DOHH2 (cell line): ENCODE measurements around the gene LOXHD1.

Experiments used
- H3F3A ChIP-seq: fragments of 200-600 bp; sonication (generic), shearing (Covaris generic); 2 replicates; pipeline ENCODE4 v1.6.0; 2016; ENCODE audit warnings: antibody characterized with exemption, mild to moderate bottlenecking; ENCODE audit not compliant: control insufficient read depth, insufficient read depth
- H3K27ac ChIP-seq: fragments of 200-600 bp; sonication (generic); 2 replicates; pipeline ENCODE4 v1.5.1; 2014; ENCODE audit warnings: low read depth, mild to moderate bottlenecking, low read length, moderate library complexity
- H3K27me3 ChIP-seq: fragments of 200-600 bp; sonication (generic); 2 replicates; pipeline ENCODE4 v1.6.1; 2014; ENCODE audit warnings: mild to moderate bottlenecking, low read length, mixed read lengths; ENCODE audit not compliant: control insufficient read depth
- H3K36me3 ChIP-seq: fragments of 200-600 bp; sonication (generic); 2 replicates; pipeline ENCODE4 v1.6.1; 2014; ENCODE audit warnings: mild to moderate bottlenecking, low read length, moderate library complexity, mixed read lengths; ENCODE audit not compliant: control insufficient read depth
- H3K4me1 ChIP-seq: fragments of 200-600 bp; sonication (generic); 2 replicates; pipeline ENCODE4 v1.6.1; 2014; ENCODE audit warnings: mild to moderate bottlenecking, low read length, mixed read lengths; ENCODE audit not compliant: control insufficient read depth
- H3K4me2 ChIP-seq: fragments of 200-600 bp; sonication (generic); 2 replicates; pipeline ENCODE4 v1.6.0; 2014; ENCODE audit warnings: mild to moderate bottlenecking, low read length, moderate library complexity
- H3K4me3 ChIP-seq: fragments of 200-600 bp; sonication (generic); 2 replicates; pipeline ENCODE4 v1.5.1; 2014; ENCODE audit warnings: mild to moderate bottlenecking, low read length, mixed read lengths
- H3K79me2 ChIP-seq: fragments of 200-600 bp; sonication (generic); 2 replicates; pipeline ENCODE4 v1.6.1; 2014; ENCODE audit warnings: mild to moderate bottlenecking, low read length, mixed read lengths; ENCODE audit not compliant: control insufficient read depth
- H3K9me2 ChIP-seq: fragments of 200-600 bp; sonication (generic); replicated peaks from 2 replicates; pipeline ENCODE4 v1.6.1; 2014; ENCODE audit warnings: mild to moderate bottlenecking, low read length, mixed read lengths; ENCODE audit not compliant: control insufficient read depth
- H3K9me3 ChIP-seq: fragments of 200-600 bp; sonication (generic); 2 replicates; pipeline ENCODE4 v1.6.1; 2014; ENCODE audit warnings: antibody characterized with exemption, low read length, mixed read lengths; ENCODE audit not compliant: control insufficient read depth, insufficient read depth
- H4K20me1 ChIP-seq: fragments of 200-600 bp; sonication (generic); 2 replicates; pipeline ENCODE4 v1.6.0; 2014; ENCODE audit warnings: low read depth, mild to moderate bottlenecking, antibody characterized with exemption, low read length, moderate library complexity; ENCODE audit not compliant: control insufficient read depth, insufficient read depth
- CTCF ChIP-seq: fragments of 200-600 bp; sonication (generic); IDR thresholded peaks from one replicate; pipeline ENCODE4 v1.5.1; 2014; ENCODE audit warnings: antibody characterized with exemption, mild to moderate bottlenecking, low read depth, low read length; ENCODE audit not compliant: poor library complexity, severe bottlenecking
- EZH2phosphoT487 ChIP-seq: fragments of 200-600 bp; sonication (generic); IDR thresholded peaks from 2 replicates; pipeline ENCODE4 v1.6.1; 2017; ENCODE audit warnings: borderline replicate concordance, mild to moderate bottlenecking, antibody characterized with exemption, low read length, moderate library complexity, mixed read lengths

LOXHD1 gene, protein sequence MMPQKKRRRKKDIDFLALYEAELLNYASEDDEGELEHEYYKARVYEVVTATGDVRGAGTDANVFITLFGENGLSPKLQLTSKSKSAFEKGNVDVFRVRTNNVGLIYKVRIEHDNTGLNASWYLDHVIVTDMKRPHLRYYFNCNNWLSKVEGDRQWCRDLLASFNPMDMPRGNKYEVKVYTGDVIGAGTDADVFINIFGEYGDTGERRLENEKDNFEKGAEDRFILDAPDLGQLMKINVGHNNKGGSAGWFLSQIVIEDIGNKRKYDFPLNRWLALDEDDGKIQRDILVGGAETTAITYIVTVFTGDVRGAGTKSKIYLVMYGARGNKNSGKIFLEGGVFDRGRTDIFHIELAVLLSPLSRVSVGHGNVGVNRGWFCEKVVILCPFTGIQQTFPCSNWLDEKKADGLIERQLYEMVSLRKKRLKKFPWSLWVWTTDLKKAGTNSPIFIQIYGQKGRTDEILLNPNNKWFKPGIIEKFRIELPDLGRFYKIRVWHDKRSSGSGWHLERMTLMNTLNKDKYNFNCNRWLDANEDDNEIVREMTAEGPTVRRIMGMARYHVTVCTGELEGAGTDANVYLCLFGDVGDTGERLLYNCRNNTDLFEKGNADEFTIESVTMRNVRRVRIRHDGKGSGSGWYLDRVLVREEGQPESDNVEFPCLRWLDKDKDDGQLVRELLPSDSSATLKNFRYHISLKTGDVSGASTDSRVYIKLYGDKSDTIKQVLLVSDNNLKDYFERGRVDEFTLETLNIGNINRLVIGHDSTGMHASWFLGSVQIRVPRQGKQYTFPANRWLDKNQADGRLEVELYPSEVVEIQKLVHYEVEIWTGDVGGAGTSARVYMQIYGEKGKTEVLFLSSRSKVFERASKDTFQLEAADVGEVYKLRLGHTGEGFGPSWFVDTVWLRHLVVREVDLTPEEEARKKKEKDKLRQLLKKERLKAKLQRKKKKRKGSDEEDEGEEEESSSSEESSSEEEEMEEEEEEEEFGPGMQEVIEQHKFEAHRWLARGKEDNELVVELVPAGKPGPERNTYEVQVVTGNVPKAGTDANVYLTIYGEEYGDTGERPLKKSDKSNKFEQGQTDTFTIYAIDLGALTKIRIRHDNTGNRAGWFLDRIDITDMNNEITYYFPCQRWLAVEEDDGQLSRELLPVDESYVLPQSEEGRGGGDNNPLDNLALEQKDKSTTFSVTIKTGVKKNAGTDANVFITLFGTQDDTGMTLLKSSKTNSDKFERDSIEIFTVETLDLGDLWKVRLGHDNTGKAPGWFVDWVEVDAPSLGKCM (N-terminal part only)

DNA sequence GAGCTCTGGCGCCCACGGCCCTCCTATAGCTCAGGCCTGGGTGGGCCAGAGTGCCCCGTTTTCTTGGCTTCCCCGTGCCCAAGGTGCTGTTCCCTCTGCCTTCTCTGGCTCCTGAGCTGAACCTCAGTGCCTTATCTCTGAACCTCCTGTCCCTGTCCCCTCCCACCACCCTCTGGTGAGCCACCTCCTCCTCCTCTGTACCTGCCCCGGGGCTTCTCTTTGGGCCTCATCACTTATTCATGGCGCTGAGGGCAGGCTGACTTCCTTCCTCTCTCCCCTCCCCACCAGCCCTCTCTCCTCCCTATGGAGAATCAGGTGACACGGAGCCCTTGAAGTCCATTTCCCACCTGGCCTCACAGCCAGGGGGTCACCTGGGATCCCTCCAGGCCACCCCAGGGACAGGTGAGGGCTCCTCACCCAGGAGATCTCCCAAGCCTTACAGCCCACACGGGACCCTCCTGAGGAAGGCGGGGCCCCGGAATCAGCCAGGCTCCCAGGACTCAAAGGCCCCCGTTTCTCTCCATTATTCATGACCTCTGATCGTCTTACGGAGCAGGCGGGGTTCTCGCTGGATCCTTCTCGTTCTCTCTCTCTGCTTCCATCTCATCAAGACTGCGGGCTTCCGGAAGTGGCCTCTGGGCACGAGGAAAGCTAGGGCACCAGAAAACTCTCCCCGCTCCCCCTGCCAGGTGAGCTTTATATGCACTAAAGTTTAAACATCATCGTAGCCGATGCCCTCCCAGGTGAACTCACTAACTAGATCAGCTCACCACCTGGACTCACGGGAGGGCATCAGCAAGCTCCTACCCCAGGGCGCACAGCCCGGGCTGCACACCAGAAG lies at the start of gene LOXHD1:
Gene LOXHD1, minus strand, starts transcription at position 106 of the 841 bp plus-strand sequence. CDS start 187 bp downstream, outside the sequence.
- Histone ChIP-seq H3F3A (no peaks in the 10 kb centered on the region), H3K27me3 (peaks cover 15% of the 10 kb centered on the region), H3K36me3 (no peaks in the 10 kb centered on the region), H4K20me1 (no peaks in the 10 kb centered on the region; the same call in 1 of the 2 replicates), H3K79me2 (no peaks in the 10 kb centered on the region), H3K9me2 (no peaks in the 10 kb centered on the region), H3K4me1 (no peaks in the 10 kb centered on the region), H3K9me3 (no peaks in the 10 kb centered on the region), H3K27ac (no peak within 1 kb of the TSS), H3K4me3 (no peak within 1 kb of the TSS), H3K4me2 (no peak within 1 kb of the TSS)
- TF ChIP-seq EZH2phosphoT487: no peak
- no peak for TF ChIP-seq CTCF

DNA sequence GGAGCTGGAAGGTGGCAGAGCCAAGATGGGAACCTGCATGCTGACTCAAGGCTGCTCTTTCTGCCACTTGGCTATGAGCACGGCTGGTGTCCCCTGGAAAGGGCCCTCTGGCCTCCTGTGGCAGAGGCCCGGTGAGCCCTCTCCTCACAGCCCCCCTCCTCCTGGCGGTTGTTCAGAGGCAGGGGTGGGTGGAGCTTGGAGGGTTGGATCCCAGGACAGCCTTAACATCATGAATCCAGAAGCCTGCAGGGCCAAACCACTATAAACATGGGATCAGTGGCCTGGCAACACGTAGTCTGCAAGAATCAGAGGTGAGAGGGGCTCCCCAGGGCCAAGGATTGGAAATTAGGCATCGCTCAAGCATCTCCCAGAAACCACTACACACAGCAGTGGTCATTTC lies 48.5 kb upstream of the LOXHD1 start:
- Histone ChIP-seq H3F3A (no peaks in the 10 kb centered on the region; the same call in 1 of the 2 replicates), H3K4me2 (no peak overlapping the region)
- TF ChIP-seq EZH2phosphoT487 (no peak), CTCF (no peak)

GRCh38 chr18:46704816-46705215 lies 47.8 kb upstream of the LOXHD1 start:
- Histone ChIP-seq H3K27ac (no peak overlapping the region), H3K36me3 (no peaks in the 10 kb centered on the region), H3F3A (no peaks in the 10 kb centered on the region; the same call in 1 of the 2 replicates), H3K4me1 (peaks cover 22% of the 10 kb centered on the region), H3K9me3 (no peaks in the 10 kb centered on the region), H4K20me1 (no peaks in the 10 kb centered on the region), H3K9me2 (no peaks in the 10 kb centered on the region), H3K27me3 (no peaks in the 10 kb centered on the region), H3K4me3 (no peak overlapping the region), H3K79me2 (no peaks in the 10 kb centered on the region), H3K4me2 (no peak overlapping the region)
- TF ChIP-seq CTCF (no peak), EZH2phosphoT487 (no peak)

More for the DNA sequence above, 48.5 kb upstream of the LOXHD1 start:
- Histone ChIP-seq H3K27me3 (no peaks in the 10 kb centered on the region), H4K20me1 (no peaks in the 10 kb centered on the region), H3K9me2 (no peaks in the 10 kb centered on the region), H3K4me1 (peaks cover 29% of the 10 kb centered on the region), H3K27ac (no peak overlapping the region), H3K9me3 (no peaks in the 10 kb centered on the region), H3K36me3 (no peaks in the 10 kb centered on the region), H3K4me3 (no peak overlapping the region), H3K79me2 (no peaks in the 10 kb centered on the region)
